ENCODE measurements around the gene LY6G5B. TPM values are rescaled to one million over a fixed set of nuclear protein-coding genes. Genes with fewer than 3 reads are reported as not detected.

Gene LY6G5B
- total RNA-seq, 4 donors from 2014 or later = 2.9 to 4.0 (median 3.2) TPM

- no peak for DNase-seq (ENCODE audit: extremely low spot score)
- WGBS = 91% methylated on average over 7 of the region's 7 CpGs
- H3K9me3 ChIP-seq = no peaks in the 10 kb centered on the region
- H3K4me1 ChIP-seq = peaks cover 0 to 5% (median 2%) of the 10 kb centered on the region in 4 donors
- H3K27ac ChIP-seq (replicated peaks in 1 of 4) = peak overlapping the region in 2 of 4 donors; percentile 6 to 34
- TF ChIP-seq POLR2A (IDR thresholded peaks at IDR 0.05; ENCODE audit: low read depth) (no peak), POLR2AphosphoS5 (IDR thresholded peaks at IDR 0.05) (no peak)
- intact Hi-C loops (cut with DNase I) = no loop called here
- H3K4me3 ChIP-seq = no peak overlapping the region
- H3K36me3 ChIP-seq = peaks cover 72 to 100% (median 100%) of the 10 kb centered on the region in 4 donors
- no peaks in the 10 kb centered on the region for H3K27me3 ChIP-seq
These were observed 36.3 kb upstream of the LY6G5B start for GRCh38 chr6:31633447-31633846.

DNA sequence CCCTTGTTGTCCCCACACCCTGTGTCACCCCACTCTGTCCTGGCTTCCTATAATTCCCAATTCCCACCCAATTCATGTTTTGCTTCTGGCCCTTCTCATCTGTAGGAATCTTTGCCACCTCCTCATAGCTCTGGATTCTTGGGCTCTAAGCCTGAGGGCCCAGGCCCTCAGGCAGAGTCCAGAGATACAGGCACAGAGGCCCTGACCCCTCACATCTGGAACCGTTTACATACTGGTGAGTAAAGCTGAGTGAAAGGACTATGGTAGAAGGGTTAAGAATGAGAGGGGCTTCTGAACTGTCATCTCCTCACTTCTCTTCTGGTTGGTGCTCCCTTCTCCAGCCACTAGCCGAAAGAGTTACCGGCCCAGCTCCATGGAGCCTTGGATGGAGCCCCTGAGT lies 35.6 kb upstream of the LY6G5B start:
- Histone ChIP-seq H3K27me3 (no peaks in the 10 kb centered on the region), H3K4me1 (peaks cover 0 to 5% (median 2%) of the 10 kb centered on the region in 4 donors), H3K9me3 (no peaks in the 10 kb centered on the region), H3K36me3 (peaks cover 73 to 100% (median 99%) of the 10 kb centered on the region in 4 donors), H3K27ac (replicated peaks in 1 of 4) (no peak overlapping the region), H3K4me3 (no peak overlapping the region)
- TF ChIP-seq CTCF (IDR thresholded peaks at IDR 0.05) (no peak), EP300 (IDR thresholded peaks at IDR 0.05) (no peak), POLR2A (IDR thresholded peaks at IDR 0.05; ENCODE audit: low read depth) (no peak), POLR2AphosphoS5 (IDR thresholded peaks at IDR 0.05) (no peak)
- intact Hi-C loops (cut with DNase I) = no loop called here
- WGBS = 56% methylated on average over 1 of the region's 3 CpGs
- DNase-seq (ENCODE audit: extremely low spot score) = no peak

- H3K9me3 ChIP-seq = no peaks in the 10 kb centered on the region
- H3K27ac ChIP-seq (replicated peaks in 1 of 4) = no peak overlapping the region
- no peak for DNase-seq (ENCODE audit: extremely low spot score)
- H3K4me1 ChIP-seq = peaks cover 0 to 5% (median 2%) of the 10 kb centered on the region in 4 donors
- TF ChIP-seq POLR2AphosphoS5 (IDR thresholded peaks at IDR 0.05) = no peak
- TF ChIP-seq EP300 (IDR thresholded peaks at IDR 0.05) = no peak
- TF ChIP-seq POLR2A (IDR thresholded peaks at IDR 0.05; ENCODE audit: low read depth) = no peak
- no peak for TF ChIP-seq CTCF (IDR thresholded peaks at IDR 0.05)
- H3K27me3 ChIP-seq = no peaks in the 10 kb centered on the region
- H3K36me3 ChIP-seq = peaks cover 73 to 100% (median 99%) of the 10 kb centered on the region in 4 donors
- 85% methylated on average over 11 of the region's 11 CpGs for WGBS
- no peak overlapping the region for H3K4me3 ChIP-seq
- intact Hi-C loops (cut with DNase I) = no loop called here
These were observed 34.7 kb upstream of the LY6G5B start for GRCh38 chr6:31634969-31635575.

DNA sequence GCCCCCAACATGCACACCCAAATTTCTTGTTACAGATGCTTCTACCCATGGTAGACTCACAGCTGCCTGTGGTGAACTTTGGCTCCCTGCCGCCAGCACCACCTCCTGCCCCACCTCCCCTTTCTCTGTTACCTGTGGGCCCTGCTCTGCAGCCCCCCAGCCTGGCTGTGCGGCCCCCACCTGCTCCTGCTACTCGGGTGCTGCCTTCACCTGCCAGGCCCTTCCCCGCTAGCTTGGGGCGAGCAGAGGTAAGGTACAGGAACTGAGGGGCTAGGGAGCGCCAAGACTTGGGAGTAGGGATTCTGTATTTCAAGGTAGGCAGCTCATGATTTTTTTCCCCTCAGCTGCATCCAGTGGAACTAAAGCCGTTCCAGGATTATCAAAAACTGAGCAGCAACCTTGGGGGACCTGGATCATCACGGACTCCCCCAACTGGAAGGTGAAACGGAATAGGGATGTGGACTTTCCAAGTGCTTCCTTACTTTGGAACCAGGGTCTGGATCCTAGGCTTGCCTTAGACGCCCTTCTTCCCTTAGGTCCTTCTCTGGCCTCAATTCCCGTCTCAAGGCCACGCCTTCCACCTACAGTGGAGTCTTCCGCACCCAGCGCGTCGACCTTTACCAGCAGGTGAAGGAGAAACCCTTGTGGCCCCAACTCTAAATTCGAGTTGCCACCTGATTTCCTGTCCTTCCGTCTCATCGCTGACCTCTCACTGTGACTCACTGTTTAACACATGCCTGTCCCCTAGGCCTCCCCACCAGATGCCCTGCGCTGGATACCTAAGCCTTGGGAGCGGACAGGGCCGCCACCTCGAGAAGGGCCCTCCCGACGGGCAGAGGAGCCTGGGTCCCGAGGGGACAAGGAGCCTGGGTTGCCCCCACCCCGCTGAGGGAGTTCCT lies 32.8 kb upstream of the LY6G5B start:
- no peak overlapping the region for H3K4me3 ChIP-seq
- H3K27me3 ChIP-seq = no peaks in the 10 kb centered on the region
- peaks cover 0 to 5% (median 2%) of the 10 kb centered on the region in 4 donors for H3K4me1 ChIP-seq
- no peak for DNase-seq (ENCODE audit: extremely low spot score)
- peaks cover 76 to 100% (median 99%) of the 10 kb centered on the region in 4 donors for H3K36me3 ChIP-seq
- TF ChIP-seq POLR2A (IDR thresholded peaks at IDR 0.05; ENCODE audit: low read depth) = no peak
- no peak for TF ChIP-seq CTCF (IDR thresholded peaks at IDR 0.05)
- no peak for TF ChIP-seq EP300 (IDR thresholded peaks at IDR 0.05)
- peak in 1 of 2 donors; percentile 9 for TF ChIP-seq POLR2AphosphoS5 (IDR thresholded peaks at IDR 0.05)
- peak overlapping the region in 1 of 4 donors; percentile 31 for H3K27ac ChIP-seq (replicated peaks in 1 of 4)
- 77% methylated on average over 24 of the region's 27 CpGs for WGBS
- no peaks in the 10 kb centered on the region for H3K9me3 ChIP-seq
- intact Hi-C loops (cut with DNase I) = no loop called here

GRCh38 chr6:31639043-31639442 lies 30.7 kb upstream of the LY6G5B start:
- no peak overlapping the region for H3K27ac ChIP-seq (replicated peaks in 1 of 4)
- WGBS = 78% methylated on average over 9 of the region's 9 CpGs
- intact Hi-C loops (cut with DNase I) = no loop called here

More at GRCh38 chr6:31639043-31639442, 30.7 kb upstream of the LY6G5B start:
- Histone ChIP-seq H3K4me1 (no peaks in the 10 kb centered on the region), H3K4me3 (no peak overlapping the region), H3K36me3 (peaks cover 94 to 100% (median 99%) of the 10 kb centered on the region in 4 donors), H3K27me3 (no peaks in the 10 kb centered on the region), H3K9me3 (no peaks in the 10 kb centered on the region)
- TF ChIP-seq POLR2AphosphoS5 (IDR thresholded peaks at IDR 0.05) (no peak), EP300 (IDR thresholded peaks at IDR 0.05) (no peak), POLR2A (IDR thresholded peaks at IDR 0.05; ENCODE audit: low read depth) (no peak), CTCF (IDR thresholded peaks at IDR 0.05) (no peak)
- DNase-seq (ENCODE audit: extremely low spot score) = no peak
